Measurements from ENCODE around the gene MAMDC2.

Gene MAMDC2

DNA sequence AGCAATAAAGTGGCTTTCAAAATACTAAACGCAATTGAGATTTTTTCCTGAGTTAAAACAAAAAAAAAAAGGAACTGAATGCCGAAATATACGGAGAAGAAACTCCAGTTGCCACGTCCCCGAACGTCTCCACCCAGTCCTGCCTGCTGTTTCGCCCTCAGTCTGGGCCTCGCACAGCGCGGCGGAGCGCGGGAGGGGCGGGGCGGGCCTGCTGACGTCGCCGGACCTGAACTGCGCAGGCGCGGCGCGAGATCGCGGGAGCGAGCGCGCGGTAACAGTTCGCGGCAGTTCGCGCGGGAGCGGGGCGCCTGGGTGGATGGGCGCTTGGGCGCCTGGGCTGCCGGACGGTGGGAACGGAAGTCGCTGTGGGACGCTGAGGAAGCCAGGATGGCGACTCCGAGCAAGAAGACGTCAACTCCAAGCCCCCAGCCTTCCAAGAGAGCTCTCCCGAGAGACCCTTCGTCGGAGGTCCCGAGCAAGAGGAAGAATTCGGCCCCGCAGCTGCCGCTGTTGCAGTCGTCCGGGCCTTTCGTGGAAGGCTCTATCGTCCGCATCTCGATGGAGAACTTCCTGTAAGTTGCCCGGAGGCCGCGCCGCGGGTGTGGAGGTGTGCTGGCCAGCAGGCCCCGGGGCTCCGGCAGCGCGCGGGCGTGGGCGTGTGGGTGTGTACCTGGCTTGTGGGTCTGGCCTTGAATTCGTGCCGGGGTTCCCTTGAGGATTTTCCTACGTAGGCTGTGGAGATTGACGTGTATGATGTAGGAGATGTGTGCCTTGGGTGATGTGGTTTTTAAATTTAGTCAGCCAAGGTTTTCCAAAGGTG lies 215.3 kb downstream of the MAMDC2 start, which contains the start of gene SMC5:
Gene SMC5, plus strand, starts transcription at position 287 of the 820 bp plus-strand sequence. Its CDS starts 101 bp downstream, at position 388.
- DNase-seq (ENCODE audit: low spot score) (peak; percentile 87), FAIRE-seq (no peak)

GRCh38 chr9:70259512-70259802 lies 215.8 kb downstream of the MAMDC2 start:
- FAIRE-seq (no peak), DNase-seq (ENCODE audit: low spot score) (no peak)

DNA sequence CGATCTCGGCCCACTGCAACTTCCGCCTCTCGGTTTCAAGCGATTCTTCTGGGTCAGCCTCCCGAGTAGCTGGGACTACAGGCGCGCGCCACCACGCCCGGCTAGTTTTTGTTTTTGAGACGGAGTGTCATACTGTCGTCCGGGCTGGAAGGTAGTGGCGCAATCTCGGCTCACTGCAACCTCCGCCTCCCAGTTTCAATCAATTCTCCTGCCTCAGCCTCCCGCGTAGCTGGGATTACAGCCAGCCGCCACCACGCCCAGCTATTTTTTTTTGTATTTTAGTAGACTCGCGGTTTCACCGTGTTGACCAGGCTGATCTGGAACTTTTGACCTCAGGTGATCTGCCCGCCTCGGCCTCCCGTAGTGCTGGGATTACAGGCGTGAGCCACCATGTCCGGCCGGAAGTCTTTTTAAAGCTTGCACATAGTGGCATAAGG lies 216.4 kb downstream of the MAMDC2 start:
- no peak for DNase-seq (ENCODE audit: low spot score)
- FAIRE-seq, result no peak

GRCh38 chr9:70260606-70261005 lies 217.0 kb downstream of the MAMDC2 start:
- no peak for FAIRE-seq

GRCh38 chr9:70261131-70261870 lies 217.7 kb downstream of the MAMDC2 start:
- DNase-seq (ENCODE audit: low spot score), result no peak
- FAIRE-seq, result no peak

More at GRCh38 chr9:70260606-70261005, 217.0 kb downstream of the MAMDC2 start:
- DNase-seq (ENCODE audit: low spot score), result no peak

- DNase-seq (ENCODE audit: low spot score) (no peak), FAIRE-seq (no peak)
Measured at GRCh38 chr9:70262366-70262765, 218.7 kb downstream of the MAMDC2 start.

- FAIRE-seq (no peak), DNase-seq (ENCODE audit: low spot score) (no peak)
Measured at GRCh38 chr9:70262948-70263347, 219.3 kb downstream of the MAMDC2 start.

DNA sequence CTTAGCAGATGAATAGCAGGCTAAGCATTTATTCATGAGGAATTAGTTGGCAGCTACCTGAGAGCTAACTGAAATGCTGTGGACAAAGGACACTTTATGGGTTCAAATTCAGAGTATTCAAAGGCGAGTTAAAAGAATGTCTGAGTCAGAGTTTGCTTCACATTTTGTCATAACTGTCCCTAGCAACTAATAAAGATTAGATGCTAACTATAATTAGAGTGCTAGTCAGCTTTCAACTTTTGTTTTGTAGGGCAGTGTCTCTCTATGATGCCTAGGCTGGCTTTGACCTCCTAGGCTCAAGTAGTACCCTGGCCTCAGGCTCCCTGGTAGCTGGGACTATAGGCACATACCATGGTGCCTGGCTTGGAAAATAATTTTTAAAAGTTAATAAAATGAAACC lies 219.8 kb downstream of the MAMDC2 start:
- FAIRE-seq (no peak), DNase-seq (ENCODE audit: low spot score) (peak; percentile 21)

All from RCC 7860 (cell line).